NCI-H748 treated with DMSO at 0.1 percent for 48 hours (cell line): Measurements from ENCODE around the gene KIF17.
A peak's percentile ranks its signal among the peaks of the same experiment; 100 is the strongest.

Source experiments
- DNase-seq: peaks from one replicate; lab custom pipeline; 2025; lab: John Stamatoyannopoulos, UW

KIF17 gene

GRCh38 chr1:20710469-20711284 lies 7.1 kb downstream of the KIF17 start:
- DNase-seq: no peak

GRCh38 chr1:20709868-20710267 lies 7.9 kb downstream of the KIF17 start:
- no peak for DNase-seq

- DNase-seq: no peak
Observed at GRCh38 chr1:20708891-20709290, 8.9 kb downstream of the KIF17 start.

GRCh38 chr1:20708057-20708456 lies 9.8 kb downstream of the KIF17 start:
- DNase-seq: no peak

- no peak for DNase-seq
Observed at GRCh38 chr1:20706841-20707240, 11.0 kb downstream of the KIF17 start.

- no peak for DNase-seq
Observed at GRCh38 chr1:20705203-20705755, 12.5 kb downstream of the KIF17 start.

- DNase-seq: no peak
Observed at GRCh38 chr1:20704390-20705202, 13.2 kb downstream of the KIF17 start.

- no peak for DNase-seq
Observed at GRCh38 chr1:20703124-20703756, 14.6 kb downstream of the KIF17 start.

- DNase-seq: no peak
Observed at GRCh38 chr1:20702416-20702815, 15.4 kb downstream of the KIF17 start.

GRCh38 chr1:20701847-20702246 lies 16.0 kb downstream of the KIF17 start:
- DNase-seq: no peak

- DNase-seq: no peak
Observed at GRCh38 chr1:20701446-20701845, 16.4 kb downstream of the KIF17 start.

- DNase-seq: no peak
Observed at GRCh38 chr1:20700636-20701215, 17.1 kb downstream of the KIF17 start.

GRCh38 chr1:20699558-20699957 lies 18.2 kb downstream of the KIF17 start:
- no peak for DNase-seq

GRCh38 chr1:20698195-20698910 lies 19.5 kb downstream of the KIF17 start:
- DNase-seq: no peak

GRCh38 chr1:20697563-20697962 lies 20.2 kb downstream of the KIF17 start:
- no peak for DNase-seq

GRCh38 chr1:20696397-20697333 lies 21.1 kb downstream of the KIF17 start:
- DNase-seq: peak; percentile 46

- DNase-seq: no peak
Observed at GRCh38 chr1:20695515-20695914, 22.3 kb downstream of the KIF17 start.

- no peak for DNase-seq
Observed at GRCh38 chr1:20693623-20694022, 24.2 kb downstream of the KIF17 start.

- DNase-seq: no peak
Observed at GRCh38 chr1:20691872-20692271, 25.9 kb downstream of the KIF17 start.

GRCh38 chr1:20689645-20690056 lies 28.2 kb downstream of the KIF17 start:
- DNase-seq: no peak
